Activated CD8-positive, alpha-beta memory T cell treated with anti-CD3 and anti-CD28 coated beads for 24 hours (primary cell): ENCODE results near the gene EIF4H.
"Not testable (repeated sequence)": the region's sequence is repeated elsewhere in the genome, so short reads cannot be mapped to it uniquely, and the experiment has no call there.

Experiments
- DNase-seq: peaks from one replicate; pipeline ENCODE4 v3.0.0-alpha.2; 2020

Gene EIF4H

GRCh38 chr7:74173866-74174605 lies at the start of gene EIF4H:
TSS of gene EIF4H (plus strand) at chr7:74174356. CDS start at chr7:74174384, 28 bp downstream.
- peak; percentile 99 for DNase-seq

GRCh38 chr7:74126220-74126880 lies 47.8 kb upstream of the EIF4H start:
- DNase-seq = no peak

GRCh38 chr7:74129887-74130286 lies 44.3 kb upstream of the EIF4H start:
- no peak for DNase-seq

- DNase-seq = no peak
Observed at GRCh38 chr7:74130518-74130917, 43.6 kb upstream of the EIF4H start.

- DNase-seq = no peak
Observed at GRCh38 chr7:74134117-74134620, 40.0 kb upstream of the EIF4H start.

GRCh38 chr7:74138334-74138867 lies 35.8 kb upstream of the EIF4H start:
- no peak for DNase-seq

- no peak for DNase-seq
Observed at GRCh38 chr7:74138945-74139843, 35.0 kb upstream of the EIF4H start.

GRCh38 chr7:74141705-74142104 lies 32.5 kb upstream of the EIF4H start:
- DNase-seq = no peak

GRCh38 chr7:74143383-74143782 lies 30.8 kb upstream of the EIF4H start:
- DNase-seq = no peak

- DNase-seq = no peak
Observed at GRCh38 chr7:74148491-74148890, 25.7 kb upstream of the EIF4H start.

- no peak for DNase-seq
Observed at GRCh38 chr7:74149071-74149470, 25.1 kb upstream of the EIF4H start.

GRCh38 chr7:74149603-74150002 lies 24.6 kb upstream of the EIF4H start:
- DNase-seq = no peak

- no peak for DNase-seq
Observed at GRCh38 chr7:74153736-74154135, 20.4 kb upstream of the EIF4H start.

- DNase-seq = no peak
Observed at GRCh38 chr7:74155810-74156395, 18.3 kb upstream of the EIF4H start.

- DNase-seq = no peak
Observed at GRCh38 chr7:74157605-74158004, 16.6 kb upstream of the EIF4H start.

GRCh38 chr7:74164985-74165456 lies 9.1 kb upstream of the EIF4H start:
- no peak for DNase-seq

- DNase-seq = no peak
Observed at GRCh38 chr7:74165867-74166593, 8.1 kb upstream of the EIF4H start.

- not testable (repeated sequence) for DNase-seq
Observed at GRCh38 chr7:74167324-74167723, 6.8 kb upstream of the EIF4H start.

GRCh38 chr7:74173074-74173473 lies 1.1 kb upstream of the EIF4H start:
- DNase-seq = no peak

GRCh38 chr7:74173491-74173865 lies 678 bp upstream of the EIF4H start:
- no peak for DNase-seq

GRCh38 chr7:74174606-74175082 lies 488 bp downstream of the EIF4H start:
- DNase-seq = no peak

- no peak for DNase-seq
Observed at GRCh38 chr7:74175340-74175739, 1.2 kb downstream of the EIF4H start.
